ENCODE results near the gene CENATAC.
"Not testable (repeated sequence)": the region's sequence is repeated elsewhere in the genome, so short reads cannot be mapped to it uniquely, and the experiment has no call there.

The CENATAC gene

GRCh38 chr11:118997627-118998387 is at the start of gene CENATAC:
CENATAC (plus strand) TSS chr11:118998138; CDS start chr11:118998198, 60 bp downstream.
- DNase-seq (ENCODE audit: low read depth in 2 of 2): peak; percentile 94 to 96

- no peak for DNase-seq (ENCODE audit: low read depth in 2 of 2)
Observed at GRCh38 chr11:118953265-118953664, 44.7 kb upstream of the CENATAC start.

- not testable (repeated sequence) for DNase-seq (ENCODE audit: low read depth in 2 of 2)
Observed at GRCh38 chr11:118953976-118954375, 44.0 kb upstream of the CENATAC start.

- peak; percentile 74 to 75 for DNase-seq (ENCODE audit: low read depth in 2 of 2)
Observed at GRCh38 chr11:118956094-118956846, 41.7 kb upstream of the CENATAC start, which contains the start of gene UPK2. UPK2 (plus strand) TSS chr11:118956298; CDS start chr11:118956351, 53 bp downstream.

- no peak for DNase-seq (ENCODE audit: low read depth in 2 of 2)
Observed at GRCh38 chr11:118956847-118957469, 41.0 kb upstream of the CENATAC start.

GRCh38 chr11:118957549-118957948 is 40.4 kb upstream of the CENATAC start:
- no peak for DNase-seq (ENCODE audit: low read depth in 2 of 2)

GRCh38 chr11:118957968-118958367 is 40.0 kb upstream of the CENATAC start:
- DNase-seq (ENCODE audit: low read depth in 2 of 2): no peak

GRCh38 chr11:118958577-118958976 is 39.4 kb upstream of the CENATAC start:
- DNase-seq (ENCODE audit: low read depth in 2 of 2): no peak

GRCh38 chr11:118961189-118961588 is 36.7 kb upstream of the CENATAC start:
- DNase-seq (ENCODE audit: low read depth in 2 of 2): no peak

- DNase-seq (ENCODE audit: low read depth in 2 of 2): no peak
Observed at GRCh38 chr11:118961591-118961990, 36.3 kb upstream of the CENATAC start.

- not testable (repeated sequence) for DNase-seq (ENCODE audit: low read depth in 2 of 2)
Observed at GRCh38 chr11:118969508-118969907, 28.4 kb upstream of the CENATAC start.

- no peak for DNase-seq (ENCODE audit: low read depth in 2 of 2)
Observed at GRCh38 chr11:118971646-118972045, 26.3 kb upstream of the CENATAC start, which contains the start of gene FOXR1. FOXR1 (plus strand) TSS chr11:118971761; CDS start chr11:118971932, 171 bp downstream.

GRCh38 chr11:118973985-118974384 is 24.0 kb upstream of the CENATAC start:
- DNase-seq (ENCODE audit: low read depth in 2 of 2): no peak

GRCh38 chr11:118975771-118976709 is 21.9 kb upstream of the CENATAC start:
- no peak for DNase-seq (ENCODE audit: low read depth in 2 of 2)

- DNase-seq (ENCODE audit: low read depth in 2 of 2): no peak
Observed at GRCh38 chr11:118979434-118979833, 18.5 kb upstream of the CENATAC start.

GRCh38 chr11:118980191-118980881 is 17.6 kb upstream of the CENATAC start:
- no peak for DNase-seq (ENCODE audit: low read depth in 2 of 2)

- not testable (repeated sequence) for DNase-seq (ENCODE audit: low read depth in 2 of 2)
Observed at GRCh38 chr11:118984337-118984736, 13.6 kb upstream of the CENATAC start.

GRCh38 chr11:118984825-118985224 is 13.1 kb upstream of the CENATAC start:
- no peak for DNase-seq (ENCODE audit: low read depth in 2 of 2)

- no peak for DNase-seq (ENCODE audit: low read depth in 2 of 2)
Observed at GRCh38 chr11:118988280-118988679, 9.7 kb upstream of the CENATAC start.

- not testable (repeated sequence) for DNase-seq (ENCODE audit: low read depth in 2 of 2)
Observed at GRCh38 chr11:118991486-118992038, 6.4 kb upstream of the CENATAC start.

Data from stimulated activated CD8-positive, alpha-beta memory T cell treated with anti-CD3 and anti-CD28 coated beads, Interleukin-15, amount 100 ng/mL, for 48 hours (primary cell).